NCI-H128 (cell line): ENCODE results near the gene CAMKMT.

Experiments
- DNase-seq: peaks from one replicate; lab custom pipeline; 2025; ENCODE audit not compliant: unreplicated experiment; lab: John Stamatoyannopoulos, UW

CAMKMT gene

GRCh38 chr2:44766777-44767176, 405.0 kb downstream of the CAMKMT start:
- no peak for DNase-seq

- DNase-seq: no peak
These were observed 405.9 kb downstream of the CAMKMT start for GRCh38 chr2:44767691-44768090.

- no peak for DNase-seq
These were observed 406.9 kb downstream of the CAMKMT start for GRCh38 chr2:44768438-44769236.

- DNase-seq: peak; percentile 30
These were observed 407.7 kb downstream of the CAMKMT start for GRCh38 chr2:44769349-44770011.

GRCh38 chr2:44770221-44771195, 408.8 kb downstream of the CAMKMT start:
- no peak for DNase-seq

- DNase-seq: no peak
These were observed 409.8 kb downstream of the CAMKMT start for GRCh38 chr2:44771522-44771921.

- no peak for DNase-seq
These were observed 410.4 kb downstream of the CAMKMT start for GRCh38 chr2:44772131-44772530.

GRCh38 chr2:44772669-44773378, 411.1 kb downstream of the CAMKMT start:
- DNase-seq: no peak

GRCh38 chr2:44774826-44775492, 413.2 kb downstream of the CAMKMT start:
- no peak for DNase-seq

- no peak for DNase-seq
These were observed 415.3 kb downstream of the CAMKMT start for GRCh38 chr2:44777036-44777435.

GRCh38 chr2:44777537-44777936, 415.8 kb downstream of the CAMKMT start:
- no peak for DNase-seq

- no peak for DNase-seq
These were observed 416.5 kb downstream of the CAMKMT start for GRCh38 chr2:44778221-44778654.

- no peak for DNase-seq
These were observed 417.1 kb downstream of the CAMKMT start for GRCh38 chr2:44778671-44779476.

- DNase-seq: no peak
These were observed 418.0 kb downstream of the CAMKMT start for GRCh38 chr2:44779793-44780192.

- DNase-seq: no peak
These were observed 418.7 kb downstream of the CAMKMT start for GRCh38 chr2:44780406-44780805.

GRCh38 chr2:44785433-44785832, 423.7 kb downstream of the CAMKMT start:
- DNase-seq: no peak

GRCh38 chr2:44786045-44786816, 424.5 kb downstream of the CAMKMT start:
- DNase-seq: no peak

GRCh38 chr2:44786817-44787214, 425.1 kb downstream of the CAMKMT start:
- no peak for DNase-seq

GRCh38 chr2:44787663-44788062, 425.9 kb downstream of the CAMKMT start:
- no peak for DNase-seq
